ENCODE results near the gene CNOT6.

Gene CNOT6

GRCh38 chr5:180603076-180603594 lies 109.0 kb downstream of the CNOT6 start:
- DNase-seq, result no peak

GRCh38 chr5:180604271-180604670 lies 110.1 kb downstream of the CNOT6 start:
- DNase-seq, result no peak

- peak; percentile 82 for DNase-seq
Measured at GRCh38 chr5:180605554-180606214, 111.5 kb downstream of the CNOT6 start.

- no peak for DNase-seq
Measured at GRCh38 chr5:180606215-180606785, 112.1 kb downstream of the CNOT6 start.

GRCh38 chr5:180607861-180608571 lies 113.8 kb downstream of the CNOT6 start:
- DNase-seq, result peak; percentile 63

GRCh38 chr5:180608572-180609310 lies 114.6 kb downstream of the CNOT6 start:
- DNase-seq, result no peak

GRCh38 chr5:180609386-180609785 lies 115.2 kb downstream of the CNOT6 start:
- no peak for DNase-seq

GRCh38 chr5:180609817-180610550 lies 115.8 kb downstream of the CNOT6 start:
- no peak for DNase-seq

- peak; percentile 33 for DNase-seq
Measured at GRCh38 chr5:180611140-180611850, 117.1 kb downstream of the CNOT6 start.

- DNase-seq, result no peak
Measured at GRCh38 chr5:180612683-180613082, 118.5 kb downstream of the CNOT6 start.

- DNase-seq, result no peak
Measured at GRCh38 chr5:180613188-180613813, 119.1 kb downstream of the CNOT6 start.

- no peak for DNase-seq
Measured at GRCh38 chr5:180613814-180614188, 119.6 kb downstream of the CNOT6 start.

GRCh38 chr5:180618487-180618828 lies 124.3 kb downstream of the CNOT6 start:
- peak; percentile 48 for DNase-seq

GRCh38 chr5:180618829-180619562 lies 124.8 kb downstream of the CNOT6 start:
- peak; percentile 53 for DNase-seq

- no peak for DNase-seq
Measured at GRCh38 chr5:180619563-180619915, 125.4 kb downstream of the CNOT6 start.

GRCh38 chr5:180620014-180620413 lies 125.8 kb downstream of the CNOT6 start:
- no peak for DNase-seq

- no peak for DNase-seq
Measured at GRCh38 chr5:180621311-180621710, 127.1 kb downstream of the CNOT6 start.

GRCh38 chr5:180622910-180623309 lies 128.7 kb downstream of the CNOT6 start:
- DNase-seq, result no peak

GRCh38 chr5:180623411-180623834 lies 129.2 kb downstream of the CNOT6 start:
- no peak for DNase-seq

GRCh38 chr5:180623844-180624243 lies 129.7 kb downstream of the CNOT6 start:
- DNase-seq, result no peak

GRCh38 chr5:180624587-180624986 lies 130.4 kb downstream of the CNOT6 start:
- no peak for DNase-seq

Measured in OCI-M1 (cell line).